Body of pancreas (tissue), 4 donors: ENCODE data around the gene PTPRD.

ENCODE experiments used
- POLR2A ChIP-seq, 3 donors: fragments of 450-650 bp; IDR thresholded peaks; one replicate each; pipeline ENCODE4 v1.6.1; 2016; ENCODE audit warnings: antibody characterized with exemption in 3 of 3, mild to moderate bottlenecking in 2 of 3
- TF ChIP-seq, protein P1 (sequence below), 7 experiments: fragments of 450-650 bp in 4 of 7; fragments of 200-600 bp in 3 of 7; sonication (generic) in 3 of 7; IDR thresholded peaks; one replicate each; pipeline ENCODE4 v1.5.1; 2016 to 2019; ENCODE audit warnings: antibody characterized with exemption in 7 of 7

DNA sequence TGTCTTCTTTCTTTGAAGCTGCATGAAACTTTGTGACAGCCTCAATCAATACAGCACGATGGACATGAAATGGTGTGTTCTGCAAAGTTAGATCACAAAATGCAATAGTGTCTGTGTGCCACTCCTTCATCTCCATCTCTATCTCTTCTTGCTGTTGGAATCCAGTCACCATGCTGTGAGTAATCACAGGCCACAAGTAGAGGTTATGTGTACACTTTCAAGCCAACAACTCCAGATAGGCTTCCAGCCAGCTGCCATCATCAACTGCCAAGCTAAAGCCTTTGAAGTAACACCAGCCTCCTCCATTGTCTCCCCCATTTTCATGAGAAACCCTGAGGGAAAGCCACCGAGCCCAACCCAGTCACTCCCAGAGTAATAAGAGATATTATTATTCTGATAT is 360.6 kb downstream of the PTPRD start:
- TF ChIP-seq, protein P1, sequence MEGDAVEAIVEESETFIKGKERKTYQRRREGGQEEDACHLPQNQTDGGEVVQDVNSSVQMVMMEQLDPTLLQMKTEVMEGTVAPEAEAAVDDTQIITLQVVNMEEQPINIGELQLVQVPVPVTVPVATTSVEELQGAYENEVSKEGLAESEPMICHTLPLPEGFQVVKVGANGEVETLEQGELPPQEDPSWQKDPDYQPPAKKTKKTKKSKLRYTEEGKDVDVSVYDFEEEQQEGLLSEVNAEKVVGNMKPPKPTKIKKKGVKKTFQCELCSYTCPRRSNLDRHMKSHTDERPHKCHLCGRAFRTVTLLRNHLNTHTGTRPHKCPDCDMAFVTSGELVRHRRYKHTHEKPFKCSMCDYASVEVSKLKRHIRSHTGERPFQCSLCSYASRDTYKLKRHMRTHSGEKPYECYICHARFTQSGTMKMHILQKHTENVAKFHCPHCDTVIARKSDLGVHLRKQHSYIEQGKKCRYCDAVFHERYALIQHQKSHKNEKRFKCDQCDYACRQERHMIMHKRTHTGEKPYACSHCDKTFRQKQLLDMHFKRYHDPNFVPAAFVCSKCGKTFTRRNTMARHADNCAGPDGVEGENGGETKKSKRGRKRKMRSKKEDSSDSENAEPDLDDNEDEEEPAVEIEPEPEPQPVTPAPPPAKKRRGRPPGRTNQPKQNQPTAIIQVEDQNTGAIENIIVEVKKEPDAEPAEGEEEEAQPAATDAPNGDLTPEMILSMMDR (IDR thresholded peaks at IDR 0.05): no peak
- TF ChIP-seq POLR2A (IDR thresholded peaks at IDR 0.05): no peak
